ENCODE results near the gene LATS1.

The LATS1 gene

GRCh38 chr6:149646599-149646998 is 71.3 kb downstream of the LATS1 start:
- POLR2A ChIA-PET (ENCODE audit: low non-redundant PET): no interaction called here
- no peak overlapping the region for H3K27ac ChIP-seq
- DNase-seq (ENCODE audit: low spot score): no peak
- no peak for TF ChIP-seq CTCF (conservative IDR thresholded peaks at IDR 0.05; ENCODE audit: low read depth)
- CTCF ChIA-PET: no interaction called here

- POLR2A ChIA-PET (ENCODE audit: low non-redundant PET): no interaction called here
- CTCF ChIA-PET: interaction anchor here (0.6 kb wide), 1 partner anchor 15 kb away, joined by 7 read pairs; no protein-coding TSS in a partner anchor
- H3K27ac ChIP-seq: no peak overlapping the region
- no peak for TF ChIP-seq CTCF (conservative IDR thresholded peaks at IDR 0.05; ENCODE audit: low read depth)
- no peak for DNase-seq (ENCODE audit: low spot score)
Measured at GRCh38 chr6:149642829-149643580, 74.9 kb downstream of the LATS1 start.

GRCh38 chr6:149636124-149636523 is 81.8 kb downstream of the LATS1 start:
- POLR2A ChIA-PET (ENCODE audit: low non-redundant PET): no interaction called here
- no peak overlapping the region for H3K27ac ChIP-seq
- TF ChIP-seq CTCF (conservative IDR thresholded peaks at IDR 0.05; ENCODE audit: low read depth): no peak
- CTCF ChIA-PET: interaction anchor here (0.6 kb wide), 1 partner anchor 14 kb away, joined by 3 read pairs; no protein-coding TSS in a partner anchor
- DNase-seq (ENCODE audit: low spot score): no peak

GRCh38 chr6:149634315-149634714 is 83.6 kb downstream of the LATS1 start:
- CTCF ChIA-PET: no interaction called here
- no peak overlapping the region for H3K27ac ChIP-seq
- DNase-seq (ENCODE audit: low spot score): no peak
- POLR2A ChIA-PET (ENCODE audit: low non-redundant PET): no interaction called here
- no peak for TF ChIP-seq CTCF (conservative IDR thresholded peaks at IDR 0.05; ENCODE audit: low read depth)

GRCh38 chr6:149628875-149629510 is 88.9 kb downstream of the LATS1 start:
- DNase-seq (ENCODE audit: low spot score): no peak
- CTCF ChIA-PET: interaction anchor here (0.5 kb wide), 1 partner anchor 94 kb away, joined by 4 read pairs; no protein-coding TSS in a partner anchor
- no peak for TF ChIP-seq CTCF (conservative IDR thresholded peaks at IDR 0.05; ENCODE audit: low read depth)
- POLR2A ChIA-PET (ENCODE audit: low non-redundant PET): no interaction called here
- no peak overlapping the region for H3K27ac ChIP-seq

- ChIA-PET POLR2A (ENCODE audit: low non-redundant PET) (no interaction called here), CTCF (interaction anchor here (0.6 kb wide), 1 partner anchor 16 kb away, joined by 7 read pairs; no protein-coding TSS in a partner anchor)
- no peak overlapping the region for H3K27ac ChIP-seq
- DNase-seq (ENCODE audit: low spot score): no peak
- no peak for TF ChIP-seq CTCF (conservative IDR thresholded peaks at IDR 0.05; ENCODE audit: low read depth)
Measured at GRCh38 chr6:149627672-149628071, 90.2 kb downstream of the LATS1 start.

All from RWPE1 (cell line).